BLaER1 (cell line): ENCODE data around the gene ROPN1L.

Experiments
- H3K27ac ChIP-seq: shearing (Covaris generic); formaldehyde crosslinking; 2 replicates; pipeline ENCODE4 v1.8.1; 2022
- H3K27me3 ChIP-seq: shearing (Covaris generic); formaldehyde crosslinking; 2 replicates; pipeline ENCODE4 v1.8.1; 2022
- H3K36me3 ChIP-seq: shearing (Covaris generic); formaldehyde crosslinking; 2 replicates; pipeline ENCODE4 v1.8.1; 2022
- H3K4me1 ChIP-seq: shearing (Covaris generic); formaldehyde crosslinking; 2 replicates; pipeline ENCODE4 v1.8.1; 2022
- H3K4me2 ChIP-seq: shearing (Covaris generic); formaldehyde crosslinking; 2 replicates; pipeline ENCODE4 v1.8.1; 2022
- H3K4me3 ChIP-seq: shearing (Covaris generic); formaldehyde crosslinking; 2 replicates; pipeline ENCODE4 v1.8.1; 2022
- H3K9ac ChIP-seq: shearing (Covaris generic); formaldehyde crosslinking; 2 replicates; pipeline ENCODE4 v1.8.1; 2022
- H3K9me3 ChIP-seq: shearing (Covaris generic); formaldehyde crosslinking; 2 replicates; pipeline ENCODE4 v1.8.1; 2022
- H4K20me1 ChIP-seq: shearing (Covaris generic); formaldehyde crosslinking; 2 replicates; pipeline ENCODE4 v1.8.1; 2022
- Cebpa-rat ChIP-seq: shearing (Covaris generic); IDR thresholded peaks from 2 replicates; pipeline ENCODE4 v1.8.1; 2022

ROPN1L gene

GRCh38 chr5:10427201-10427600 lies 14.5 kb upstream of the ROPN1L start:
- H3K27me3 ChIP-seq, result no peaks in the 10 kb centered on the region
- H4K20me1 ChIP-seq, result peaks cover 41% of the 10 kb centered on the region
- H3K4me2 ChIP-seq, result no peak overlapping the region
- H3K4me1 ChIP-seq, result peaks cover 8% of the 10 kb centered on the region; the same call in 1 of the 2 replicates
- no peak overlapping the region for H3K4me3 ChIP-seq
- no peak overlapping the region for H3K27ac ChIP-seq
- no peaks in the 10 kb centered on the region for H3K9me3 ChIP-seq
- peaks cover 88% of the 10 kb centered on the region for H3K36me3 ChIP-seq
- no peak for TF ChIP-seq Cebpa-rat
- H3K9ac ChIP-seq, result no peak overlapping the region

- Histone ChIP-seq H3K9ac (no peak overlapping the region), H3K27ac (no peak overlapping the region), H3K9me3 (no peaks in the 10 kb centered on the region), H3K27me3 (no peaks in the 10 kb centered on the region), H3K4me2 (no peak overlapping the region), H4K20me1 (peaks cover 49% of the 10 kb centered on the region), H3K4me3 (no peak overlapping the region), H3K36me3 (peaks cover 92% of the 10 kb centered on the region), H3K4me1 (peaks cover 2% of the 10 kb centered on the region; the same call in 1 of the 2 replicates)
- no peak for TF ChIP-seq Cebpa-rat
Measured at GRCh38 chr5:10427978-10428377, 13.7 kb upstream of the ROPN1L start.

- H3K9me3 ChIP-seq, result no peaks in the 10 kb centered on the region
- no peak overlapping the region for H3K9ac ChIP-seq
- H3K4me3 ChIP-seq, result no peak overlapping the region
- peaks cover 48% of the 10 kb centered on the region for H4K20me1 ChIP-seq
- no peak overlapping the region for H3K4me2 ChIP-seq
- no peak for TF ChIP-seq Cebpa-rat
- peaks cover 89% of the 10 kb centered on the region for H3K36me3 ChIP-seq
- H3K27me3 ChIP-seq, result no peaks in the 10 kb centered on the region
- H3K27ac ChIP-seq, result no peak overlapping the region
- H3K4me1 ChIP-seq, result no peaks in the 10 kb centered on the region
Measured at GRCh38 chr5:10431415-10431814, 10.3 kb upstream of the ROPN1L start.

GRCh38 chr5:10432059-10433008 lies 9.3 kb upstream of the ROPN1L start:
- peaks cover 48% of the 10 kb centered on the region for H4K20me1 ChIP-seq
- no peaks in the 10 kb centered on the region for H3K9me3 ChIP-seq
- no peaks in the 10 kb centered on the region for H3K4me1 ChIP-seq
- H3K27ac ChIP-seq, result no peak overlapping the region
- H3K4me3 ChIP-seq, result no peak overlapping the region
- no peaks in the 10 kb centered on the region for H3K27me3 ChIP-seq
- no peak overlapping the region for H3K4me2 ChIP-seq
- peaks cover 85% of the 10 kb centered on the region for H3K36me3 ChIP-seq
- no peak for TF ChIP-seq Cebpa-rat
- H3K9ac ChIP-seq, result no peak overlapping the region

- no peaks in the 10 kb centered on the region for H3K27me3 ChIP-seq
- H3K9ac ChIP-seq, result no peak overlapping the region
- H3K4me1 ChIP-seq, result no peaks in the 10 kb centered on the region
- peaks cover 76% of the 10 kb centered on the region for H3K36me3 ChIP-seq
- no peak overlapping the region for H3K27ac ChIP-seq
- peaks cover 55% of the 10 kb centered on the region for H4K20me1 ChIP-seq
- no peak overlapping the region for H3K4me2 ChIP-seq
- TF ChIP-seq Cebpa-rat, result no peak
- H3K4me3 ChIP-seq, result no peak overlapping the region
- no peaks in the 10 kb centered on the region for H3K9me3 ChIP-seq
Measured at GRCh38 chr5:10434392-10434791, 7.3 kb upstream of the ROPN1L start.

- Histone ChIP-seq H3K4me1 (peaks cover 21% of the 10 kb centered on the region), H3K4me2 (no peak overlapping the region), H3K27ac (no peak overlapping the region), H3K9ac (no peak overlapping the region), H3K4me3 (no peak overlapping the region), H3K27me3 (peaks cover 27% of the 10 kb centered on the region), H3K36me3 (peaks cover 37% of the 10 kb centered on the region), H4K20me1 (peaks cover 45% of the 10 kb centered on the region), H3K9me3 (no peaks in the 10 kb centered on the region)
- no peak for TF ChIP-seq Cebpa-rat
Measured at GRCh38 chr5:10438301-10438700, 3.4 kb upstream of the ROPN1L start.

GRCh38 chr5:10439692-10440091 lies 2.0 kb upstream of the ROPN1L start:
- H3K27ac ChIP-seq, result no peak overlapping the region
- no peak overlapping the region for H3K9ac ChIP-seq
- peaks cover 24% of the 10 kb centered on the region for H3K36me3 ChIP-seq
- peaks cover 26% of the 10 kb centered on the region for H3K4me1 ChIP-seq
- TF ChIP-seq Cebpa-rat, result no peak
- no peaks in the 10 kb centered on the region; the same call in 1 of the 2 replicates for H3K9me3 ChIP-seq
- H4K20me1 ChIP-seq, result peaks cover 40% of the 10 kb centered on the region
- H3K4me3 ChIP-seq, result no peak overlapping the region
- peaks cover 32% of the 10 kb centered on the region for H3K27me3 ChIP-seq
- H3K4me2 ChIP-seq, result no peak overlapping the region

GRCh38 chr5:10440367-10440990 lies 1.2 kb upstream of the ROPN1L start:
- Histone ChIP-seq H3K9me3 (no peaks in the 10 kb centered on the region; the same call in 1 of the 2 replicates), H3K9ac (no peak overlapping the region), H3K27me3 (peaks cover 32% of the 10 kb centered on the region), H4K20me1 (peaks cover 40% of the 10 kb centered on the region), H3K27ac (no peak overlapping the region), H3K36me3 (peaks cover 20% of the 10 kb centered on the region), H3K4me3 (no peak overlapping the region), H3K4me1 (peaks cover 34% of the 10 kb centered on the region), H3K4me2 (peak overlapping the region; percentile 99)
- no peak for TF ChIP-seq Cebpa-rat

GRCh38 chr5:10441992-10442435 lies 335 bp downstream of the ROPN1L start:
- Histone ChIP-seq H3K36me3 (peaks cover 14% of the 10 kb centered on the region), H3K4me2 (peak overlapping the region; percentile 99), H3K4me3 (peak overlapping the region; percentile 72), H3K4me1 (peaks cover 49% of the 10 kb centered on the region), H3K27ac (no peak overlapping the region), H4K20me1 (peaks cover 40% of the 10 kb centered on the region), H3K9me3 (no peaks in the 10 kb centered on the region; the same call in 1 of the 2 replicates), H3K9ac (peak overlapping the region; percentile 75; the same call in 1 of the 2 replicates), H3K27me3 (peaks cover 32% of the 10 kb centered on the region)
- no peak for TF ChIP-seq Cebpa-rat

GRCh38 chr5:10442576-10442975 lies 897 bp downstream of the ROPN1L start:
- H3K36me3 ChIP-seq, result peaks cover 11% of the 10 kb centered on the region
- H3K9ac ChIP-seq, result no peak overlapping the region
- H3K4me2 ChIP-seq, result peak overlapping the region; percentile 99
- H3K4me1 ChIP-seq, result peaks cover 53% of the 10 kb centered on the region
- H3K27ac ChIP-seq, result no peak overlapping the region
- TF ChIP-seq Cebpa-rat, result no peak
- H3K4me3 ChIP-seq, result 0 out of 2 replicates have a peak overlapping the region, but pooled peaks have one; percentile 72
- peaks cover 32% of the 10 kb centered on the region for H3K27me3 ChIP-seq
- no peaks in the 10 kb centered on the region; the same call in 1 of the 2 replicates for H3K9me3 ChIP-seq
- H4K20me1 ChIP-seq, result peaks cover 39% of the 10 kb centered on the region
